Measurements from ENCODE around the gene ANGPTL8. TPM values are rescaled to one million over a fixed set of nuclear protein-coding genes. Genes with fewer than 3 reads are reported as not detected.

ANGPTL8 gene
- total and polyA plus RNA-seq, 2 of the 13 experiments (the other 11 are each of a cell fraction or from before 2014, with no cell fraction given), result 27.3 to 243 TPM

GRCh38 chr19:11265785-11266236, 26.4 kb downstream of the ANGPTL8 start (continued):
- TF ChIP-seq, protein P1, sequence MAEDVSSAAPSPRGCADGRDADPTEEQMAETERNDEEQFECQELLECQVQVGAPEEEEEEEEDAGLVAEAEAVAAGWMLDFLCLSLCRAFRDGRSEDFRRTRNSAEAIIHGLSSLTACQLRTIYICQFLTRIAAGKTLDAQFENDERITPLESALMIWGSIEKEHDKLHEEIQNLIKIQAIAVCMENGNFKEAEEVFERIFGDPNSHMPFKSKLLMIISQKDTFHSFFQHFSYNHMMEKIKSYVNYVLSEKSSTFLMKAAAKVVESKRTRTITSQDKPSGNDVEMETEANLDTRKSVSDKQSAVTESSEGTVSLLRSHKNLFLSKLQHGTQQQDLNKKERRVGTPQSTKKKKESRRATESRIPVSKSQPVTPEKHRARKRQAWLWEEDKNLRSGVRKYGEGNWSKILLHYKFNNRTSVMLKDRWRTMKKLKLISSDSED (CRISPR knock-in tag; IDR thresholded peaks at IDR 0.05), result 0 out of 2 replicates have a peak, but pooled peaks have one; percentile 72
- TF ChIP-seq ZNF207 (IDR thresholded peaks at IDR 0.05; ENCODE audit: borderline replicate concordance) (no peak), MED13 (CRISPR knock-in tag; IDR thresholded peaks at IDR 0.05) (peak; percentile 72; the same call in 1 of the 2 replicates), ASH2L (IDR thresholded peaks at IDR 0.05; ENCODE audit: insufficient read length, low read depth, low read length) (peak; percentile 58), ZFX (CRISPR knock-in tag; IDR thresholded peaks at IDR 0.05; ENCODE audit: low read depth) (peak; percentile 84), CREBL2 (CRISPR knock-in tag; IDR thresholded peaks at IDR 0.05; ENCODE audit: borderline replicate concordance) (peak; percentile 90; the same call in 1 of the 2 replicates), RAD21 (CRISPR knock-in tag; IDR thresholded peaks at IDR 0.05) (peak; percentile 52), ISX (CRISPR knock-in tag; conservative IDR thresholded peaks at IDR 0.05) (no peak), ZNF142 (CRISPR knock-in tag; IDR thresholded peaks at IDR 0.05) (peak; percentile 87), ATF7-NPFF (CRISPR knock-in tag; IDR thresholded peaks at IDR 0.05; ENCODE audit: low read depth) (peak; percentile 71; the same call in 1 of the 2 replicates), EZH2 (conservative IDR thresholded peaks at IDR 0.05; ENCODE audit: low read depth, low read length) (no peak), ZMAT3 (CRISPR knock-in tag; conservative IDR thresholded peaks at IDR 0.05) (peak; percentile 97), ZNF607 (CRISPR knock-in tag; IDR thresholded peaks at IDR 0.05; ENCODE audit: borderline replicate concordance) (peak; percentile 99), ZNF629 (CRISPR knock-in tag; conservative IDR thresholded peaks at IDR 0.05) (peak; percentile 73), YY1 (IDR thresholded peaks at IDR 0.05; ENCODE audit: insufficient read depth, insufficient replicate concordance, low read depth, low read length) (peak; percentile 63), ZNF337 (CRISPR knock-in tag; IDR thresholded peaks at IDR 0.05; ENCODE audit: borderline replicate concordance, low read depth) (peak; percentile 79; the same call in 1 of the 2 replicates), NR2F2 (IDR thresholded peaks at IDR 0.05; ENCODE audit: borderline replicate concordance, low read depth) (peak; percentile 55; the same call in 1 of the 2 replicates), ZFAT (CRISPR knock-in tag; conservative IDR thresholded peaks at IDR 0.05) (no peak), KDM3A (CRISPR knock-in tag; IDR thresholded peaks at IDR 0.05; ENCODE audit: low read depth) (peak; percentile 98), POLR2A (IDR thresholded peaks at IDR 0.05; ENCODE audit: insufficient read depth in 1 of 2, low read depth in 2 of 2, low read length in 2 of 2) (peak in 1 of 2 experiments; percentile 54; a peak in 1 of 4 replicates), ZNF10 (CRISPR knock-in tag; IDR thresholded peaks at IDR 0.05; ENCODE audit: borderline replicate concordance, low read depth) (no peak), ZBTB21 (CRISPR knock-in tag; IDR thresholded peaks at IDR 0.05) (peak; percentile 72; the same call in 1 of the 2 replicates), RORA (CRISPR knock-in tag; IDR thresholded peaks at IDR 0.05) (no peak)
- TF ChIP-seq, protein P2, sequence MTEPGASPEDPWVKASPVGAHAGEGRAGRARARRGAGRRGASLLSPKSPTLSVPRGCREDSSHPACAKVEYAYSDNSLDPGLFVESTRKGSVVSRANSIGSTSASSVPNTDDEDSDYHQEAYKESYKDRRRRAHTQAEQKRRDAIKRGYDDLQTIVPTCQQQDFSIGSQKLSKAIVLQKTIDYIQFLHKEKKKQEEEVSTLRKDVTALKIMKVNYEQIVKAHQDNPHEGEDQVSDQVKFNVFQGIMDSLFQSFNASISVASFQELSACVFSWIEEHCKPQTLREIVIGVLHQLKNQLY (CRISPR knock-in tag; IDR thresholded peaks at IDR 0.05), result peak; percentile 99

Measured in HepG2 (cell line).